IMR-90 (cell line): ENCODE data around the gene HSPB7. TPM values are rescaled to one million over a fixed set of nuclear protein-coding genes. Genes with fewer than 3 reads are reported as not detected.

ENCODE experiments used
- ATAC-seq: fragments of 200-7000 bp; cut with Tn5 transposase; 2 replicates; pipeline ENCODE4 v1.9.1; 2020; ENCODE audit warnings: low read depth, mild to moderate bottlenecking, moderate library complexity
- BruUV-seq: library from RNA; stranded (reverse); fragments of 400-500 nt; replicated peaks from 2 replicates; lab custom pipeline; 2021; lab: Mats Ljungman, UMichigan
- CTCF ChIA-PET: fragments of 300-600 bp; formaldehyde crosslinking; extraction: SDS; loops from one replicate; lab custom pipeline; 2021; ENCODE audit warnings: antibody characterized with exemption; lab: Yijun Ruan, JAX
- POLR2A ChIA-PET: fragments of 300-600 bp; sonication (Branson Sonifier 250); formaldehyde crosslinking; loops from one replicate; lab custom pipeline; 2022; ENCODE audit warnings: antibody characterized with exemption; ENCODE audit not compliant: unreplicated experiment; lab: Charles Lee
- DNase-seq: peaks from one replicate; pipeline ENCODE4 v3.0.0; 2013
- H2AFZ ChIP-seq: replicated peaks from 2 replicates; pipeline ENCODE3; 2013; ENCODE audit warnings: low read length, mild to moderate bottlenecking; ENCODE audit not compliant: poor library complexity
- H2AK5ac ChIP-seq: 2 replicates; pipeline ENCODE4 v1.6.1; 2013; ENCODE audit warnings: low read depth, low read length, inconsistent platforms
- H2AK9ac ChIP-seq: replicated peaks from 2 replicates; pipeline ENCODE3; 2013; ENCODE audit warnings: mild to moderate bottlenecking, low read depth, low read length, moderate library complexity; ENCODE audit not compliant: poor library complexity
- H2BK120ac ChIP-seq: 2 replicates; pipeline ENCODE4 v1.6.1; 2013; ENCODE audit warnings: low read depth, low read length, inconsistent platforms
- H2BK15ac ChIP-seq: 3 replicates; pipeline ENCODE4 v1.6.1; 2013; ENCODE audit warnings: low read depth, low read length, inconsistent platforms
- H2BK20ac ChIP-seq: 2 replicates; pipeline ENCODE4 v1.6.1; 2013; ENCODE audit warnings: low read depth, mild to moderate bottlenecking, inconsistent platforms, low read length, moderate library complexity
- H2BK5ac ChIP-seq: 2 replicates; pipeline ENCODE4 v1.6.1; 2013; ENCODE audit warnings: mild to moderate bottlenecking, low read depth, low read length, inconsistent platforms; ENCODE audit not compliant: poor library complexity, severe bottlenecking
- H3K14ac ChIP-seq: replicated peaks from 2 replicates; pipeline ENCODE4 v1.6.1; 2013; ENCODE audit warnings: low read depth, low read length, inconsistent platforms
- H3K18ac ChIP-seq: 2 replicates; pipeline ENCODE4 v1.6.1; 2013; ENCODE audit warnings: low read depth, low read length, control low read depth
- H3K23ac ChIP-seq: 2 replicates; pipeline ENCODE4 v1.6.1; 2013; ENCODE audit warnings: low read depth, low read length, inconsistent platforms
- H3K27ac ChIP-seq: 2 replicates; pipeline ENCODE4 v1.5.1; 2013; ENCODE audit warnings: mild to moderate bottlenecking, control low read depth, low read length; ENCODE audit not compliant: insufficient read depth
- H3K27me3 ChIP-seq: 2 replicates; pipeline ENCODE4 v1.6.1; 2013; ENCODE audit warnings: low read length; ENCODE audit not compliant: control insufficient read depth, insufficient read depth
- H3K36me3 ChIP-seq: 2 replicates; pipeline ENCODE4 v1.6.1; 2013; ENCODE audit warnings: low read length, mixed read lengths; ENCODE audit not compliant: control insufficient read depth, insufficient read depth
- H3K4ac ChIP-seq: 2 replicates; pipeline ENCODE4 v1.6.1; 2013; ENCODE audit warnings: low read depth, low read length, inconsistent platforms
- H3K4me1 ChIP-seq: 2 replicates; pipeline ENCODE4 v1.6.1; 2013; ENCODE audit warnings: low read length, mixed read lengths; ENCODE audit not compliant: control insufficient read depth, insufficient read depth
- H3K4me2 ChIP-seq: 2 replicates; pipeline ENCODE4 v1.6.1; 2013; ENCODE audit warnings: low read depth, mild to moderate bottlenecking, control low read depth, low read length, moderate library complexity
- H3K4me3 ChIP-seq: 2 replicates; pipeline ENCODE4 v1.5.1; 2013; ENCODE audit warnings: low read depth, mild to moderate bottlenecking, control low read depth, low read length, moderate library complexity; ENCODE audit not compliant: insufficient read depth
- H3K56ac ChIP-seq: 2 replicates; pipeline ENCODE4 v1.6.1; 2013; ENCODE audit warnings: low read length, inconsistent platforms; ENCODE audit not compliant: insufficient read depth; ENCODE audit errors: extremely low read depth
- H3K79me1 ChIP-seq, 2 experiments: 2 replicates each; pipeline ENCODE4 v1.6.1; 2013; ENCODE audit warnings: low read length in 2 of 2, inconsistent platforms in 1 of 2, low read depth in 1 of 2
- H3K9ac ChIP-seq: 2 replicates; pipeline ENCODE4 v1.6.1; 2013; ENCODE audit warnings: low read depth, low read length, control low read depth
- H3K9me1 ChIP-seq: 2 replicates; pipeline ENCODE4 v1.6.1; 2013; ENCODE audit warnings: low read length, inconsistent platforms; ENCODE audit not compliant: insufficient read depth
- H3K9me3 ChIP-seq: 2 replicates; pipeline ENCODE4 v1.6.1; 2013; ENCODE audit warnings: low read length; ENCODE audit not compliant: control insufficient read depth, insufficient read depth
- H4K20me1 ChIP-seq: 2 replicates; pipeline ENCODE4 v1.6.1; 2013; ENCODE audit warnings: low read length, inconsistent platforms; ENCODE audit not compliant: insufficient read depth
- H4K5ac ChIP-seq: 2 replicates; pipeline ENCODE4 v1.6.1; 2013; ENCODE audit warnings: mild to moderate bottlenecking, low read depth, low read length, control low read depth
- H4K8ac ChIP-seq, 2 experiments: 2 replicates each; pipeline ENCODE4 v1.6.1; 2013; ENCODE audit warnings: low read depth in 2 of 2, low read length in 2 of 2, control low read depth in 1 of 2, inconsistent platforms in 1 of 2
- H4K91ac ChIP-seq: 2 replicates; pipeline ENCODE4 v1.6.1; 2013; ENCODE audit warnings: low read depth, low read length, inconsistent platforms; ENCODE audit not compliant: insufficient read depth
- BHLHE40 ChIP-seq: fragments of 150-350 bp; IDR thresholded peaks from 2 replicates; pipeline ENCODE4 v1.6.1; 2016; ENCODE audit warnings: mild to moderate bottlenecking, low read depth, low read length
- CHD1 ChIP-seq: IDR thresholded peaks from 2 replicates; pipeline ENCODE4 v1.6.1; 2012; ENCODE audit warnings: low read depth, low read length, improper control_type of control experiment
- FOS ChIP-seq: fragments of 150-350 bp; IDR thresholded peaks from 2 replicates; pipeline ENCODE4 v1.6.1; 2016; ENCODE audit warnings: low read depth, low read length
- MAFK ChIP-seq: IDR thresholded peaks from 2 replicates; pipeline ENCODE4 v1.6.1; 2012; ENCODE audit warnings: low read depth, low read length, improper control_type of control experiment
- MAZ ChIP-seq: IDR thresholded peaks from 2 replicates; pipeline ENCODE4 v1.6.1; 2012; ENCODE audit warnings: low read depth, mild to moderate bottlenecking, low read length, improper control_type of control experiment, moderate library complexity, borderline replicate concordance
- MXI1 ChIP-seq: IDR thresholded peaks from 2 replicates; pipeline ENCODE4 v1.6.1; 2012; ENCODE audit warnings: low read depth, mild to moderate bottlenecking, low read length, moderate library complexity, borderline replicate concordance
- NFE2L2 ChIP-seq: fragments of 150-350 bp; IDR thresholded peaks from 2 replicates; pipeline ENCODE4 v1.6.1; 2016; ENCODE audit warnings: low read depth, mild to moderate bottlenecking, low read length
- POLR2A ChIP-seq: IDR thresholded peaks from 2 replicates; pipeline ENCODE4 v1.6.1; 2012; ENCODE audit warnings: mild to moderate bottlenecking, low read depth, low read length
- RAD21 ChIP-seq: IDR thresholded peaks from 2 replicates; pipeline ENCODE4 v1.6.1; 2012; ENCODE audit warnings: low read length, improper control_type of control experiment
- RCOR1 ChIP-seq: IDR thresholded peaks from 2 replicates; pipeline ENCODE4 v1.6.1; 2012; ENCODE audit warnings: mild to moderate bottlenecking, low read length, improper control_type of control experiment; ENCODE audit not compliant: insufficient replicate concordance
- RFX5 ChIP-seq: IDR thresholded peaks from 2 replicates; pipeline ENCODE4 v1.8.0; 2012; ENCODE audit warnings: low read depth, mild to moderate bottlenecking, low read length, moderate library complexity
- SMC3 ChIP-seq: fragments of 150-350 bp; IDR thresholded peaks from 2 replicates; pipeline ENCODE4 v1.6.1; 2016; ENCODE audit warnings: low read depth, mild to moderate bottlenecking, antibody characterized with exemption, low read length, moderate library complexity
- WGBS, 2 experiments: methylation state at CpG; one replicate each; pipeline versions ENCODE4 v1.1.5 to v1.1.7; 2013; ENCODE audit warnings: missing lambda C conversion rate in 2 of 2; ENCODE audit not compliant: insufficient read length in 1 of 2; ENCODE audit errors: extremely low coverage in 2 of 2; 5-methylcytosine and 5-hydroxymethylcytosine counted together
- dilution Hi-C: fragments of 300-500 bp; cut with HindIII; formaldehyde crosslinking; loops from one replicate; pipeline ENCODE4 v1.14.3; 2018; ENCODE audit warnings: low sequenced_read_pairs; ENCODE audit not compliant: unreplicated experiment
- in situ Hi-C: fragments of 300-500 bp; cut with MboI; formaldehyde crosslinking; loops from 3 replicates; pipeline ENCODE4 v1.14.3; 2019; ENCODE audit warnings: low sequenced_read_pairs, inconsistent platforms, mixed read lengths
- intact Hi-C: fragments of 100-400 bp; cut with micrococcal nuclease; formaldehyde crosslinking; loops from 2 replicates; pipeline ENCODE4 v1.10.0; 2022
- polyA plus RNA-seq, 3 experiments: library from polyadenylated mRNA; depleted of rRNA; stranded (reverse); fragments of >200 nt; gene quantifications; 2 replicates each; pipeline ENCODE4 v1.2.3, GENCODE V29; 2012; ENCODE audit warnings: low replicate concordance in 1 of 3
- total RNA-seq: library from RNA; depleted of rRNA; stranded (reverse); fragments of >200 nt; gene quantifications from 2 replicates; pipeline ENCODE4 v1.2.3, GENCODE V29; 2012
- TF ChIP-seq, protein P1 (sequence below): fragments of 150-350 bp; IDR thresholded peaks from 2 replicates; pipeline ENCODE4 v1.6.1; 2017; ENCODE audit warnings: mild to moderate bottlenecking, antibody characterized with exemption, low read length, low read depth
- TF ChIP-seq, protein P2 (sequence below): conservative IDR thresholded peaks from 2 replicates; pipeline ENCODE4 v1.5.1; 2012; ENCODE audit warnings: mild to moderate bottlenecking, low read depth, low read length, improper control_type of control experiment

The HSPB7 gene
- total and polyA plus RNA-seq, 2 of the 4 experiments (the other 2 are of a cell fraction): 0.54 to 3.0 TPM

DNA sequence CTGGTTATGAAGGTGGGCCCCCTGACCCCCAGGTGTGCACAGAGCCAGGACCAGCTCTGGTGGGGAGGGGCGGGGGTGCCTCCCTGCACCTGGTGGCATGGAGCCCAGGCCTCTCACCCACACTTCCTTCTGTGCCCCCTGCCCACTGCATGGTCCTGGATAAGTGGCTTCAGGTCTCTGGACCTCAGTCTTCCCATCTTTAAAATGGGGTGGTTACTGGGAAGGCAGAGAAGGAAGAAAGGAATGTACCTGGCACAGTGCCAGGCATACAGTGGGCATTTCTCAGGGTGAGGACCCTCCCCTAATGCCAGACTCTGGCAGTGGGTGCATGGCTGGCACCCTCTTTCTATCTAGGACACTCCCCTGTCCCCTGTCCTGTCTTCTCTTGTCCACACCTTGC, 11.4 kb upstream of the HSPB7 start:
- Histone ChIP-seq H4K5ac (no peak overlapping the region), H2AK9ac (no peak overlapping the region), H3K27me3 (peaks cover 14% of the 10 kb centered on the region), H3K4me1 (peaks cover 5% of the 10 kb centered on the region), H2BK5ac (no peak overlapping the region), H3K36me3 (no peaks in the 10 kb centered on the region), H3K23ac (no peak overlapping the region), H3K14ac (no peak overlapping the region), H2BK20ac (no peak overlapping the region), H3K9ac (no peak overlapping the region), H3K27ac (no peak overlapping the region), H4K91ac (no peak overlapping the region), H3K9me3 (no peaks in the 10 kb centered on the region), H3K79me1 (no peaks in the 10 kb centered on the region), H3K4ac (no peak overlapping the region), H3K56ac (no peak overlapping the region), H2BK15ac (no peak overlapping the region), H3K4me3 (no peak overlapping the region), H3K4me2 (no peak overlapping the region), H3K9me1 (no peaks in the 10 kb centered on the region), H3K18ac (no peak overlapping the region), H2AFZ (no peak overlapping the region), H4K20me1 (no peaks in the 10 kb centered on the region), H4K8ac (no peak overlapping the region), H2BK120ac (no peak overlapping the region), H2AK5ac (no peak overlapping the region)
- ChIA-PET POLR2A (no interaction called here), CTCF (no interaction called here)
- in situ Hi-C loops (no loop called here), dilution Hi-C loops (no loop called here), intact Hi-C loops (no loop called here)
- ATAC-seq (no peak), DNase-seq (no peak)
- TF ChIP-seq POLR2A (no peak), RCOR1 (no peak), BHLHE40 (no peak), MAFK (no peak), CHD1 (no peak), RFX5 (no peak), FOS (no peak), NFE2L2 (no peak), MXI1 (no peak), MAZ (no peak), SMC3 (no peak), RAD21 (no peak)
- TF ChIP-seq, protein P1, sequence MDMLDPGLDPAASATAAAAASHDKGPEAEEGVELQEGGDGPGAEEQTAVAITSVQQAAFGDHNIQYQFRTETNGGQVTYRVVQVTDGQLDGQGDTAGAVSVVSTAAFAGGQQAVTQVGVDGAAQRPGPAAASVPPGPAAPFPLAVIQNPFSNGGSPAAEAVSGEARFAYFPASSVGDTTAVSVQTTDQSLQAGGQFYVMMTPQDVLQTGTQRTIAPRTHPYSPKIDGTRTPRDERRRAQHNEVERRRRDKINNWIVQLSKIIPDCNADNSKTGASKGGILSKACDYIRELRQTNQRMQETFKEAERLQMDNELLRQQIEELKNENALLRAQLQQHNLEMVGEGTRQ: no peak
- TF ChIP-seq, protein P2, sequence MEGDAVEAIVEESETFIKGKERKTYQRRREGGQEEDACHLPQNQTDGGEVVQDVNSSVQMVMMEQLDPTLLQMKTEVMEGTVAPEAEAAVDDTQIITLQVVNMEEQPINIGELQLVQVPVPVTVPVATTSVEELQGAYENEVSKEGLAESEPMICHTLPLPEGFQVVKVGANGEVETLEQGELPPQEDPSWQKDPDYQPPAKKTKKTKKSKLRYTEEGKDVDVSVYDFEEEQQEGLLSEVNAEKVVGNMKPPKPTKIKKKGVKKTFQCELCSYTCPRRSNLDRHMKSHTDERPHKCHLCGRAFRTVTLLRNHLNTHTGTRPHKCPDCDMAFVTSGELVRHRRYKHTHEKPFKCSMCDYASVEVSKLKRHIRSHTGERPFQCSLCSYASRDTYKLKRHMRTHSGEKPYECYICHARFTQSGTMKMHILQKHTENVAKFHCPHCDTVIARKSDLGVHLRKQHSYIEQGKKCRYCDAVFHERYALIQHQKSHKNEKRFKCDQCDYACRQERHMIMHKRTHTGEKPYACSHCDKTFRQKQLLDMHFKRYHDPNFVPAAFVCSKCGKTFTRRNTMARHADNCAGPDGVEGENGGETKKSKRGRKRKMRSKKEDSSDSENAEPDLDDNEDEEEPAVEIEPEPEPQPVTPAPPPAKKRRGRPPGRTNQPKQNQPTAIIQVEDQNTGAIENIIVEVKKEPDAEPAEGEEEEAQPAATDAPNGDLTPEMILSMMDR: no peak
- BruUV-seq: no TSS peak
- no CpG with 5 or more reads among the region's 1 CpG for whole genome bisulfite sequencing, 2 experiments
